Osteocyte (in vitro differentiated cells): Measurements from ENCODE around the gene DNAJC5. TPM values are rescaled to one million over a fixed set of nuclear protein-coding genes. Genes with fewer than 3 reads are reported as not detected.

Experiments
- DNase-seq: peaks from one replicate; pipeline ENCODE4 v3.0.0; 2021; ENCODE audit warnings: mixed read lengths; ENCODE audit not compliant: unreplicated experiment; ENCODE audit errors: extremely low spot score
- H3K27ac Mint-ChIP-seq: one replicate; pipeline ENCODE4 v1.8.0; 2021; ENCODE audit warnings: mild to moderate bottlenecking, mixed read lengths; ENCODE audit not compliant: unreplicated experiment
- H3K27me3 Mint-ChIP-seq: one replicate; pipeline ENCODE4 v1.8.0; 2021; ENCODE audit warnings: mixed read lengths; ENCODE audit not compliant: unreplicated experiment
- H3K36me3 Mint-ChIP-seq: one replicate; pipeline ENCODE4 v1.8.0; 2021; ENCODE audit warnings: mixed read lengths; ENCODE audit not compliant: unreplicated experiment
- H3K4me1 Mint-ChIP-seq: one replicate; pipeline ENCODE4 v1.8.0; 2021; ENCODE audit warnings: mixed read lengths; ENCODE audit not compliant: unreplicated experiment
- H3K4me3 Mint-ChIP-seq: one replicate; pipeline ENCODE4 v1.8.0; 2021; ENCODE audit warnings: mild to moderate bottlenecking, moderate library complexity, mixed read lengths; ENCODE audit not compliant: unreplicated experiment
- H3K9me3 Mint-ChIP-seq: one replicate; pipeline ENCODE4 v1.8.0; 2021; ENCODE audit warnings: mixed read lengths; ENCODE audit not compliant: unreplicated experiment
- CTCF ChIP-seq: fragments of 200-600 bp; sonication (generic); IDR thresholded peaks from 2 replicates; pipeline ENCODE4 v1.5.0; 2021; ENCODE audit warnings: antibody characterized with exemption, mild to moderate bottlenecking, moderate library complexity
- microRNA-seq: library from miRNA; unstranded; fragments of <30 nt; microRNA quantifications from one replicate; pipeline ENCODE4 v1.1.0, GENCODE V29; 2020; ENCODE audit not compliant: unreplicated experiment
- total RNA-seq: library from RNA; stranded (reverse); gene quantifications from 2 replicates; pipeline ENCODE4 v1.2.1, GENCODE V29; 2021

The DNAJC5 gene
- total RNA-seq, 1 donor from 2014 or later, result 41.2 TPM

- Mint-ChIP-seq H3K36me3 (peaks cover 18% of the 10 kb centered on the region), H3K4me1 (peaks cover 48% of the 10 kb centered on the region), H3K27ac (peak overlapping the region; percentile 88), H3K4me3 (peak overlapping the region; percentile 86), H3K27me3 (no peaks in the 10 kb centered on the region), H3K9me3 (no peaks in the 10 kb centered on the region)
- DNase-seq, result no peak
- no peak for TF ChIP-seq CTCF
Observed at GRCh38 chr20:63980317-63980805, 85.4 kb downstream of the DNAJC5 start.

- H3K27me3 Mint-ChIP-seq, result no peaks in the 10 kb centered on the region
- no peaks in the 10 kb centered on the region for H3K9me3 Mint-ChIP-seq
- H3K27ac Mint-ChIP-seq, result peak within 1 kb of the TSS; percentile 88
- TF ChIP-seq CTCF, result peak; percentile 93
- peak within 1 kb of the TSS; percentile 86 for H3K4me3 Mint-ChIP-seq
- DNase-seq, result peak; percentile 98
- H3K36me3 Mint-ChIP-seq, result peaks cover 22% of the 10 kb centered on the region
- H3K4me1 Mint-ChIP-seq, result peaks cover 46% of the 10 kb centered on the region
Observed at GRCh38 chr20:63980806-63981728, 86.1 kb downstream of the DNAJC5 start, which contains the start of gene PRPF6. PRPF6 (plus strand) TSS chr20:63981132; CDS start chr20:63981246, 114 bp downstream.

GRCh38 chr20:63982937-63983336 lies 88.0 kb downstream of the DNAJC5 start:
- no peak for DNase-seq
- TF ChIP-seq CTCF, result no peak
- H3K4me1 Mint-ChIP-seq, result peaks cover 34% of the 10 kb centered on the region
- peaks cover 31% of the 10 kb centered on the region for H3K36me3 Mint-ChIP-seq
- H3K27me3 Mint-ChIP-seq, result no peaks in the 10 kb centered on the region
- H3K27ac Mint-ChIP-seq, result no peak overlapping the region
- no peaks in the 10 kb centered on the region for H3K9me3 Mint-ChIP-seq
- H3K4me3 Mint-ChIP-seq, result peak overlapping the region; percentile 44

Small RNAs within 50 kb of the gene (microRNA-seq; reads per million reads assigned to microRNA genes)
- not detected for gene MIR1914
- not detected for gene MIR647
- gene MIR941-1, result not detected
- gene MIR941-2, result not detected
- not detected for gene MIR941-3
- not detected for gene MIR941-4
- not detected for gene MIR941-5

Other genes starting within 250 kb of the DNAJC5 start
- gene STMN3, start 241.7 kb upstream of the DNAJC5 start, total RNA-seq, result 32.0 and 33.2 TPM in 2 replicates
- gene RTEL1, start 236.8 kb upstream of the DNAJC5 start, total RNA-seq, result 34.1 and 35.5 TPM in 2 replicates
- 0.84 and 2.3 TPM in 2 replicates for gene TNFRSF6B, start 198.5 kb upstream of the DNAJC5 start, total RNA-seq
- 46.1 and 46.7 TPM in 2 replicates for gene ARFRP1, start 187.2 kb upstream of the DNAJC5 start, total RNA-seq
- gene ZGPAT, start 187.1 kb upstream of the DNAJC5 start, total RNA-seq, result 24.3 and 28.0 TPM in 2 replicates
- 9.4 and 12.5 TPM in 2 replicates for gene LIME1, start 158.5 kb upstream of the DNAJC5 start, total RNA-seq
- gene SLC2A4RG, start 155.3 kb upstream of the DNAJC5 start, total RNA-seq, result 74.8 and 80.7 TPM in 2 replicates
- 20.5 and 20.9 TPM in 2 replicates for gene ZBTB46, start 63.9 kb upstream of the DNAJC5 start, total RNA-seq
- not detected in 2 replicates for gene ABHD16B, start 33.6 kb upstream of the DNAJC5 start, total RNA-seq
- 102 and 109 TPM in 2 replicates for gene TPD52L2, start 29.9 kb upstream of the DNAJC5 start, total RNA-seq
- 35.5 and 35.9 TPM in 2 replicates for gene UCKL1, start 61.3 kb downstream of the DNAJC5 start, total RNA-seq
- 39.7 and 40.9 TPM in 2 replicates for gene ZNF512B, start 74.8 kb downstream of the DNAJC5 start, total RNA-seq
- 3.5 and 3.7 TPM in 2 replicates for gene SAMD10, start 84.5 kb downstream of the DNAJC5 start, total RNA-seq
- gene PRPF6, start 86.0 kb downstream of the DNAJC5 start, total RNA-seq, result 68.3 and 71.9 TPM in 2 replicates
- 1.3 and 1.4 TPM in 2 replicates for gene C20orf204, start 141.1 kb downstream of the DNAJC5 start, total RNA-seq
- gene SOX18, start 154.5 kb downstream of the DNAJC5 start, total RNA-seq, result 1.2 and 2.0 TPM in 2 replicates
- 67.3 and 73.1 TPM in 2 replicates for gene TCEA2, start 168.1 kb downstream of the DNAJC5 start, total RNA-seq
- 8.0 and 10.0 TPM in 2 replicates for gene RGS19, start 184.4 kb downstream of the DNAJC5 start, total RNA-seq
- gene OPRL1, start 185.0 kb downstream of the DNAJC5 start, total RNA-seq, result 1.6 and 2.1 TPM in 2 replicates
- not detected in 2 replicates for gene LKAAEAR1, start 189.3 kb downstream of the DNAJC5 start, total RNA-seq
- not detected in 2 replicates for gene NPBWR2, start 212.4 kb downstream of the DNAJC5 start, total RNA-seq